ENCODE measurements around the gene CRMP1. TPM values are rescaled to one million over a fixed set of nuclear protein-coding genes. Genes with fewer than 3 reads are reported as not detected.

The CRMP1 gene
- total and polyA plus RNA-seq, 9 of the 15 experiments (the other 6 are each of a cell fraction or from before 2014, with no cell fraction given): 0.03 to 0.04 TPM; not detected in 7

DNA sequence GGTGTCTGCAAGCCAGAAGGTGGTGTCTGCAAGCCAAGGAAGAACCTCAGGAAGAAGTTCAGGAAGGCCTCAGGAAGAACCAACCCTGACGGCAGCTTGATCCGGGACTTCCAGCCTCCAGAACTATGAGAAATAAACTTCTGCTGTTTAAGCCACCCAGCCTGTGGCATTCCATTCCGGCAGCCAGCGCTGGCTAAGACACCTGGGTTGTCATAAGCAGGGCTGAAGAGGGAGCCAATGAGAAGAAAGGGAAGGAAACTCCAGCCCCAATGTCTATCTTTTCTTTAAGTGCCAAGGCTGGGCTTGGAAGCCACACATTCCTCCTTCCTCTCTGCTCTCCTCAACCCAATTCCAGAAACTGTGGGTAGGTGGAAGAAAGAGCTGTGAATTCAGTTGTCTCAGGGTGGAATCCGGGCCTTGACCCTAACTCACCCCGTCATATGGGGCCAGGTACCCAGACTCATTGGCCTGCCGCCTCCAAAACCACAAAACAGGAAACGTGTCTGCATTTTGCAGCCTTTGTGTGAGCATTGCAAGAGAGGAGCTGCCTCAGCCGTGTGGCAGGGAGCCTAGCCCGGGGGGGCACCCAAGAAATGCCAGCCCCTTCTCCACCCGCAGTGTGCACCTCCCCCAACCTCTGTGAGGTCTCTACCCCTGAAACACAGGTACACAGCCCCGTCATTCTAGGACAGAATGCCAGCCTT is 26.8 kb downstream of the CRMP1 start:
- Histone ChIP-seq H3K27me3 (ENCODE audit: control insufficient read depth in 2 of 2, insufficient read depth in 2 of 2, low read length in 2 of 2) (peaks cover 4 to 50% of the 10 kb centered on the region in 2 experiments; a peak in 3 of 5 replicates), H3K9me1 (ENCODE audit: control insufficient read depth, insufficient read depth, low read length) (no peaks in the 10 kb centered on the region), H3K4me2 (ENCODE audit: insufficient read depth, low read length) (no peak overlapping the region), H3K9ac (ENCODE audit: insufficient read depth in 1 of 2, low read depth in 2 of 2, low read length in 2 of 2) (no peak overlapping the region), H3K27ac (ENCODE audit: extremely low read depth, low read depth, low read length) (no peak overlapping the region), H3K4me1 (replicated peaks in 1 of 2; ENCODE audit: control insufficient read depth in 2 of 2, insufficient read depth in 2 of 2, low read length in 2 of 2) (no peaks in the 10 kb centered on the region), H3K36me3 (ENCODE audit: control insufficient read depth, insufficient read depth, low read length) (no peaks in the 10 kb centered on the region), H3K79me2 (ENCODE audit: control insufficient read depth, insufficient read depth, low read length) (no peaks in the 10 kb centered on the region), H2AFZ (ENCODE audit: low read depth, low read length) (no peak overlapping the region), H3K9me3 (replicated peaks; ENCODE audit: control insufficient read depth, insufficient read depth, low read depth, low read length) (no peaks in the 10 kb centered on the region), H3K4me3 (no peak overlapping the region), H4K20me1 (replicated peaks; ENCODE audit: control insufficient read depth, insufficient read depth, low read length) (no peaks in the 10 kb centered on the region)
- DNase-seq (ENCODE audit: extremely low read depth in 1 of 4, low spot score in 3 of 4) (no peak), ATAC-seq (no peak), FAIRE-seq (no peak)
- no peak for TF ChIP-seq NR2C1 (IDR thresholded peaks at IDR 0.05)
- no peak for TF ChIP-seq NR2C1 (tag; IDR thresholded peaks at IDR 0.05)
- no peak for TF ChIP-seq MBD2 (IDR thresholded peaks at IDR 0.05; ENCODE audit: borderline replicate concordance, low read depth)
- TF ChIP-seq, protein P1, sequence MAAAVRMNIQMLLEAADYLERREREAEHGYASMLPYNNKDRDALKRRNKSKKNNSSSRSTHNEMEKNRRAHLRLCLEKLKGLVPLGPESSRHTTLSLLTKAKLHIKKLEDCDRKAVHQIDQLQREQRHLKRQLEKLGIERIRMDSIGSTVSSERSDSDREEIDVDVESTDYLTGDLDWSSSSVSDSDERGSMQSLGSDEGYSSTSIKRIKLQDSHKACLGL (CRISPR knock-in tag; IDR thresholded peaks at IDR 0.05; ENCODE audit: borderline replicate concordance, poor library complexity, severe bottlenecking): no peak
- TF ChIP-seq, protein P2, sequence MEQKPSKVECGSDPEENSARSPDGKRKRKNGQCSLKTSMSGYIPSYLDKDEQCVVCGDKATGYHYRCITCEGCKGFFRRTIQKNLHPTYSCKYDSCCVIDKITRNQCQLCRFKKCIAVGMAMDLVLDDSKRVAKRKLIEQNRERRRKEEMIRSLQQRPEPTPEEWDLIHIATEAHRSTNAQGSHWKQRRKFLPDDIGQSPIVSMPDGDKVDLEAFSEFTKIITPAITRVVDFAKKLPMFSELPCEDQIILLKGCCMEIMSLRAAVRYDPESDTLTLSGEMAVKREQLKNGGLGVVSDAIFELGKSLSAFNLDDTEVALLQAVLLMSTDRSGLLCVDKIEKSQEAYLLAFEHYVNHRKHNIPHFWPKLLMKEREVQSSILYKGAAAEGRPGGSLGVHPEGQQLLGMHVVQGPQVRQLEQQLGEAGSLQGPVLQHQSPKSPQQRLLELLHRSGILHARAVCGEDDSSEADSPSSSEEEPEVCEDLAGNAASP (IDR thresholded peaks at IDR 0.05): no peak
- TF ChIP-seq, protein P3, sequence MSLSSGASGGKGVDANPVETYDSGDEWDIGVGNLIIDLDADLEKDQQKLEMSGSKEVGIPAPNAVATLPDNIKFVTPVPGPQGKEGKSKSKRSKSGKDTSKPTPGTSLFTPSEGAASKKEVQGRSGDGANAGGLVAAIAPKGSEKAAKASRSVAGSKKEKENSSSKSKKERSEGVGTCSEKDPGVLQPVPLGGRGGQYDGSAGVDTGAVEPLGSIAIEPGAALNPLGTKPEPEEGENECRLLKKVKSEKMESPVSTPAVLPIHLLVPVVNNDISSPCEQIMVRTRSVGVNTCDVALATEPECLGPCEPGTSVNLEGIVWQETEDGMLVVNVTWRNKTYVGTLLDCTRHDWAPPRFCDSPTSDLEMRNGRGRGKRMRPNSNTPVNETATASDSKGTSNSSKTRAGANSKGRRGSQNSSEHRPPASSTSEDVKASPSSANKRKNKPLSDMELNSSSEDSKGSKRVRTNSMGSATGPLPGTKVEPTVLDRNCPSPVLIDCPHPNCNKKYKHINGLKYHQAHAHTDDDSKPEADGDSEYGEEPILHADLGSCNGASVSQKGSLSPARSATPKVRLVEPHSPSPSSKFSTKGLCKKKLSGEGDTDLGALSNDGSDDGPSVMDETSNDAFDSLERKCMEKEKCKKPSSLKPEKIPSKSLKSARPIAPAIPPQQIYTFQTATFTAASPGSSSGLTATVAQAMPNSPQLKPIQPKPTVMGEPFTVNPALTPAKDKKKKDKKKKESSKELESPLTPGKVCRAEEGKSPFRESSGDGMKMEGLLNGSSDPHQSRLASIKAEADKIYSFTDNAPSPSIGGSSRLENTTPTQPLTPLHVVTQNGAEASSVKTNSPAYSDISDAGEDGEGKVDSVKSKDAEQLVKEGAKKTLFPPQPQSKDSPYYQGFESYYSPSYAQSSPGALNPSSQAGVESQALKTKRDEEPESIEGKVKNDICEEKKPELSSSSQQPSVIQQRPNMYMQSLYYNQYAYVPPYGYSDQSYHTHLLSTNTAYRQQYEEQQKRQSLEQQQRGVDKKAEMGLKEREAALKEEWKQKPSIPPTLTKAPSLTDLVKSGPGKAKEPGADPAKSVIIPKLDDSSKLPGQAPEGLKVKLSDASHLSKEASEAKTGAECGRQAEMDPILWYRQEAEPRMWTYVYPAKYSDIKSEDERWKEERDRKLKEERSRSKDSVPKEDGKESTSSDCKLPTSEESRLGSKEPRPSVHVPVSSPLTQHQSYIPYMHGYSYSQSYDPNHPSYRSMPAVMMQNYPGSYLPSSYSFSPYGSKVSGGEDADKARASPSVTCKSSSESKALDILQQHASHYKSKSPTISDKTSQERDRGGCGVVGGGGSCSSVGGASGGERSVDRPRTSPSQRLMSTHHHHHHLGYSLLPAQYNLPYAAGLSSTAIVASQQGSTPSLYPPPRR (CRISPR knock-in tag; IDR thresholded peaks at IDR 0.05; ENCODE audit: borderline replicate concordance): no peak
- TF ChIP-seq ZNF668 (CRISPR knock-in tag; IDR thresholded peaks at IDR 0.05): no peak
- no peak for TF ChIP-seq GATAD2A (IDR thresholded peaks at IDR 0.05)
- no TSS peak for BruUV-seq (replicated peaks)
- POLR2A ChIA-PET: no interaction called here
- CTCF ChIA-PET (ENCODE audit: low intra/inter-chr PET ratio): no interaction called here
- intact Hi-C loops (cut with micrococcal nuclease): no loop called here
- in situ Hi-C loops (cut with MboI): no loop called here
- 1% methylated on average over 12 of the region's 12 CpGs for WGBS (ENCODE audit: insufficient coverage, low coverage, missing lambda C conversion rate)
